Lower leg skin (tissue), 3 donors: ENCODE data around the gene VPS33A.

Experiments
- POLR2A ChIP-seq, 2 donors: fragments of 450-650 bp; IDR thresholded peaks; one replicate each; pipeline ENCODE4 v1.6.1; 2016 to 2017; ENCODE audit warnings: antibody characterized with exemption in 2 of 2, mild to moderate bottlenecking in 1 of 2, moderate library complexity in 1 of 2
- TF ChIP-seq, protein P1 (sequence below), 3 donors: fragments of 450-650 bp; IDR thresholded peaks; one replicate each; pipeline ENCODE4 v1.5.1; 2016; ENCODE audit warnings: antibody characterized with exemption in 3 of 3, mild to moderate bottlenecking in 3 of 3, moderate library complexity in 2 of 3

DNA sequence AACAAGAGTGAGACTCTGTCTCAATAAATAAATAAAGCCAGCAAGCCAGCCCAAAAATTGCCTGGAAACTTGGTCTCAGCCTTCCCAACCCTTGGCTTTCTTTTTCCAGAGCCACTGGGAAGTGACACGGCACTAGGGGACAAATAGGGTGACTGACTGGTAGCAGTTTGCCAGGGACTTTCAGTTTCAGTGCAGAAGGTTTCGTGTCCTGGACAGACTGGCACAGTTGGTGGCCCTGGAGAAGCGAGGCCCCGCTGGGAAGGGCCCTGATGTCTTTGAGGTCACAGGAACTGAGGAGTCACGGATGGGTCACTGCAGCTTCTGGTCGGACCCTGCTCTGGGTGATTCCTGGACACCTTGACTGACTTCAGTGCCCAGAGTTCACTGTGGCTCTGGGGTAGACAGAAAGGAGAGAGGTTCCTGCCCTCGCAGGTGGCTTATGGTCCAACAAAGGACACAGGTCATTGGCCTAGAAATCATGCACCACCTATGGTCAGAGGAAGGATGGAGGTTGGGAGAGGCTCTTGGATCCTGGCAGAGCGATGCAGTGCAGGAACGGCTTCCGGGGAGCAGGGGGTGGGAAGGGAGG, 80.7 kb downstream of the VPS33A start:
- TF ChIP-seq, protein P1, sequence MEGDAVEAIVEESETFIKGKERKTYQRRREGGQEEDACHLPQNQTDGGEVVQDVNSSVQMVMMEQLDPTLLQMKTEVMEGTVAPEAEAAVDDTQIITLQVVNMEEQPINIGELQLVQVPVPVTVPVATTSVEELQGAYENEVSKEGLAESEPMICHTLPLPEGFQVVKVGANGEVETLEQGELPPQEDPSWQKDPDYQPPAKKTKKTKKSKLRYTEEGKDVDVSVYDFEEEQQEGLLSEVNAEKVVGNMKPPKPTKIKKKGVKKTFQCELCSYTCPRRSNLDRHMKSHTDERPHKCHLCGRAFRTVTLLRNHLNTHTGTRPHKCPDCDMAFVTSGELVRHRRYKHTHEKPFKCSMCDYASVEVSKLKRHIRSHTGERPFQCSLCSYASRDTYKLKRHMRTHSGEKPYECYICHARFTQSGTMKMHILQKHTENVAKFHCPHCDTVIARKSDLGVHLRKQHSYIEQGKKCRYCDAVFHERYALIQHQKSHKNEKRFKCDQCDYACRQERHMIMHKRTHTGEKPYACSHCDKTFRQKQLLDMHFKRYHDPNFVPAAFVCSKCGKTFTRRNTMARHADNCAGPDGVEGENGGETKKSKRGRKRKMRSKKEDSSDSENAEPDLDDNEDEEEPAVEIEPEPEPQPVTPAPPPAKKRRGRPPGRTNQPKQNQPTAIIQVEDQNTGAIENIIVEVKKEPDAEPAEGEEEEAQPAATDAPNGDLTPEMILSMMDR (IDR thresholded peaks at IDR 0.05) = no peak
- no peak for TF ChIP-seq POLR2A (IDR thresholded peaks at IDR 0.05)
